ENCODE data around the gene SDHD.

DNA sequence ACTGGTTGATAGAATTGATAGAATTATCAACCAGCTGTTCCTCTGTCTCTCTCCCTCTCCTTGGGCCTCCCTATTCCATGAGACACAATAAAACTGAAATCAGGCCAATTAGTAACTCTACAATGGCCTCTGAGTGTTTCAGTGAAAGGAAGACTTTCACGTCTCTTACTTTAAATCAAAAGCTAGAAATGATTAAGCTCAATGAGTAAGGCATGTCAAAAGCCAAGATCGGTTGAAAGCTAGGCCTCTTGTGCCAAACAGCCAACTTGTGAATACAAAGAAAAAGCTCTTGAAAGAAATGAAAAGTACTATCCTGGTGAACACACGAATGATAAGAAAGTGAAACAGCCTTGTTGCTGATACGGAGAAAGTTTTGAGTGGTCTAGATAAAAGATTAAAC is 29.5 kb upstream of the SDHD start:
- TF ChIP-seq, protein P1, sequence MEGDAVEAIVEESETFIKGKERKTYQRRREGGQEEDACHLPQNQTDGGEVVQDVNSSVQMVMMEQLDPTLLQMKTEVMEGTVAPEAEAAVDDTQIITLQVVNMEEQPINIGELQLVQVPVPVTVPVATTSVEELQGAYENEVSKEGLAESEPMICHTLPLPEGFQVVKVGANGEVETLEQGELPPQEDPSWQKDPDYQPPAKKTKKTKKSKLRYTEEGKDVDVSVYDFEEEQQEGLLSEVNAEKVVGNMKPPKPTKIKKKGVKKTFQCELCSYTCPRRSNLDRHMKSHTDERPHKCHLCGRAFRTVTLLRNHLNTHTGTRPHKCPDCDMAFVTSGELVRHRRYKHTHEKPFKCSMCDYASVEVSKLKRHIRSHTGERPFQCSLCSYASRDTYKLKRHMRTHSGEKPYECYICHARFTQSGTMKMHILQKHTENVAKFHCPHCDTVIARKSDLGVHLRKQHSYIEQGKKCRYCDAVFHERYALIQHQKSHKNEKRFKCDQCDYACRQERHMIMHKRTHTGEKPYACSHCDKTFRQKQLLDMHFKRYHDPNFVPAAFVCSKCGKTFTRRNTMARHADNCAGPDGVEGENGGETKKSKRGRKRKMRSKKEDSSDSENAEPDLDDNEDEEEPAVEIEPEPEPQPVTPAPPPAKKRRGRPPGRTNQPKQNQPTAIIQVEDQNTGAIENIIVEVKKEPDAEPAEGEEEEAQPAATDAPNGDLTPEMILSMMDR (IDR thresholded peaks at IDR 0.05), result no peak
- no peak for TF ChIP-seq POLR2A (IDR thresholded peaks at IDR 0.05)

All from thyroid gland (tissue), 4 donors.